Measurements from ENCODE around the gene TSSC4.

Gene TSSC4

GRCh38 chr11:2399488-2400068 lies 972 bp upstream of the TSSC4 start:
- peak overlapping the region; percentile 81 for H3K4me3 ChIP-seq (replicated peaks; ENCODE audit: insufficient read depth, low read length)

GRCh38 chr11:2400762-2401435 lies 349 bp downstream of the TSSC4 start:
- TF ChIP-seq GABPA (IDR thresholded peaks at IDR 0.05; ENCODE audit: low read depth) (no peak), POLR2AphosphoS5 (IDR thresholded peaks at IDR 0.05; ENCODE audit: low read depth) (no peak), REST (IDR thresholded peaks at IDR 0.05; ENCODE audit: insufficient replicate concordance, low read depth) (no peak), SPI1 (IDR thresholded peaks at IDR 0.05; ENCODE audit: borderline replicate concordance, low read depth) (no peak), CTCF (IDR thresholded peaks at IDR 0.05; ENCODE audit: insufficient read depth, low read length) (no peak)
- Histone ChIP-seq H3K27ac (replicated peaks) (peak overlapping the region; percentile 78), H3K4me3 (replicated peaks; ENCODE audit: insufficient read depth, low read length) (peak overlapping the region; percentile 92), H3K27me3 (ENCODE audit: insufficient read depth, poor library complexity, severe bottlenecking) (no peaks in the 10 kb centered on the region)
- no peak for DNase-seq (ENCODE audit: low read depth in 1 of 2, low spot score in 1 of 2)

More at GRCh38 chr11:2399488-2400068, 972 bp upstream of the TSSC4 start:
- peak in 1 of 2 experiments; percentile 14 for DNase-seq (ENCODE audit: low read depth in 1 of 2, low spot score in 1 of 2)
- H3K27ac ChIP-seq (replicated peaks), result peak overlapping the region; percentile 85
- no peaks in the 10 kb centered on the region for H3K27me3 ChIP-seq (ENCODE audit: insufficient read depth, poor library complexity, severe bottlenecking)
- TF ChIP-seq SPI1 (IDR thresholded peaks at IDR 0.05; ENCODE audit: borderline replicate concordance, low read depth), result no peak
- no peak for TF ChIP-seq REST (IDR thresholded peaks at IDR 0.05; ENCODE audit: insufficient replicate concordance, low read depth)
- no peak for TF ChIP-seq POLR2AphosphoS5 (IDR thresholded peaks at IDR 0.05; ENCODE audit: low read depth)
- TF ChIP-seq GABPA (IDR thresholded peaks at IDR 0.05; ENCODE audit: low read depth), result no peak

GRCh38 chr11:2401436-2401984 lies 960 bp downstream of the TSSC4 start:
- H3K27ac ChIP-seq (replicated peaks), result peak overlapping the region; percentile 78
- no peaks in the 10 kb centered on the region for H3K27me3 ChIP-seq (ENCODE audit: insufficient read depth, poor library complexity, severe bottlenecking)
- TF ChIP-seq CTCF (IDR thresholded peaks at IDR 0.05; ENCODE audit: insufficient read depth, low read length) (no peak), GABPA (IDR thresholded peaks at IDR 0.05; ENCODE audit: low read depth) (no peak), POLR2AphosphoS5 (IDR thresholded peaks at IDR 0.05; ENCODE audit: low read depth) (no peak), REST (IDR thresholded peaks at IDR 0.05; ENCODE audit: insufficient replicate concordance, low read depth) (no peak), SPI1 (IDR thresholded peaks at IDR 0.05; ENCODE audit: borderline replicate concordance, low read depth) (no peak)
- no peak for DNase-seq (ENCODE audit: low read depth in 1 of 2, low spot score in 1 of 2)
- peak overlapping the region; percentile 92 for H3K4me3 ChIP-seq (replicated peaks; ENCODE audit: insufficient read depth, low read length)

Data from HL-60 (cell line).